Measurements from ENCODE around the gene CRYGD.

- TF ChIP-seq CTCF (IDR thresholded peaks at IDR 0.05) (no peak), ZFX (IDR thresholded peaks at IDR 0.05; ENCODE audit: borderline replicate concordance) (no peak)
Measured at GRCh38 chr2:208122248-208122647, 2.1 kb downstream of the CRYGD start.

Measured in 22Rv1 (cell line).